HEK293 (cell line): Measurements from ENCODE around the gene CASP8.
A peak's percentile ranks its signal among the peaks of the same experiment; 100 is the strongest.

Experiments
- CTCF ChIA-PET: fragments of 350-600 bp; formaldehyde crosslinking; extraction: SDS; loops from one replicate; lab custom pipeline; 2021; ENCODE audit warnings: antibody characterized with exemption; lab: Yijun Ruan, JAX
- POLR2A ChIA-PET: fragments of 300-600 bp; formaldehyde crosslinking; extraction: SDS; loops from one replicate; lab custom pipeline; 2020; ENCODE audit warnings: antibody characterized with exemption, inconsistent platforms; lab: Yijun Ruan, JAX
- H3K27ac ChIP-seq: fragments of 200-500 bp; sonication (Bioruptor generic); 2 replicates; pipeline ENCODE4 v1.5.1; 2014; ENCODE audit warnings: low read depth, low read length, control low read depth, inconsistent platforms; ENCODE audit errors: extremely low read depth
- H3K36me3 ChIP-seq, 2 experiments: fragments of 200-500 bp in 1 of 2; sonication (Bioruptor generic) in 1 of 2; 1 replicate in 1 of 2; 2 replicates in 1 of 2; pipeline ENCODE4 v1.5.1; 2014 to 2017; ENCODE audit warnings: inconsistent platforms in 2 of 2, low read length in 2 of 2; ENCODE audit not compliant: control insufficient read depth in 2 of 2, insufficient read depth in 1 of 2
- H3K4me1 ChIP-seq: fragments of 200-500 bp; sonication (Bioruptor generic); 2 replicates; pipeline ENCODE4 v1.5.1; 2014; ENCODE audit warnings: mild to moderate bottlenecking, low read length, inconsistent platforms; ENCODE audit not compliant: control insufficient read depth, insufficient read depth
- H3K4me3 ChIP-seq: 2 replicates; pipeline ENCODE4 v1.5.1; 2011; ENCODE audit warnings: low read depth, mild to moderate bottlenecking, control low read depth, low read length, moderate library complexity
- H3K9me3 ChIP-seq: fragments of 200-500 bp; sonication (Bioruptor generic); 2 replicates; pipeline ENCODE4 v1.5.1; 2014; ENCODE audit warnings: low read depth, low read length, inconsistent platforms; ENCODE audit not compliant: control insufficient read depth, insufficient read depth
- KLF1 ChIP-seq: fragments of 450-650 bp; formaldehyde crosslinking; IDR thresholded peaks from 2 replicates; pipeline ENCODE4 v1.5.1; 2016; ENCODE audit warnings: missing biosample characterization, missing genetic modification characterization
- ZBTB21 ChIP-seq: fragments of 450-650 bp; formaldehyde crosslinking; IDR thresholded peaks from 2 replicates; pipeline ENCODE4 v1.5.1; 2017; ENCODE audit warnings: missing biosample characterization, missing genetic modification characterization
- ZNF140 ChIP-seq: fragments of 450-650 bp; formaldehyde crosslinking; IDR thresholded peaks from 2 replicates; pipeline ENCODE4 v1.5.1; 2016; ENCODE audit warnings: missing biosample characterization, missing genetic modification characterization
- ZNF155 ChIP-seq: fragments of 450-650 bp; formaldehyde crosslinking; IDR thresholded peaks from 2 replicates; pipeline ENCODE4 v1.5.1; 2016; ENCODE audit warnings: missing biosample characterization, missing genetic modification characterization
- ZNF157 ChIP-seq: fragments of 450-650 bp; formaldehyde crosslinking; IDR thresholded peaks from 2 replicates; pipeline ENCODE4 v1.5.1; 2016; ENCODE audit warnings: missing biosample characterization, missing genetic modification characterization
- ZNF174 ChIP-seq: fragments of 450-650 bp; formaldehyde crosslinking; IDR thresholded peaks from 2 replicates; pipeline ENCODE4 v1.5.0; 2017; ENCODE audit warnings: missing biosample characterization, mild to moderate bottlenecking, missing genetic modification characterization
- ZNF335 ChIP-seq: fragments of 450-650 bp; formaldehyde crosslinking; conservative IDR thresholded peaks from 2 replicates; pipeline ENCODE4 v1.5.1; 2016; ENCODE audit warnings: missing biosample characterization, missing genetic modification characterization
- ZNF560 ChIP-seq: fragments of 450-650 bp; formaldehyde crosslinking; IDR thresholded peaks from 2 replicates; pipeline ENCODE4 v1.5.1; 2017; ENCODE audit warnings: missing biosample characterization, missing genetic modification characterization, borderline replicate concordance
- ZNF629 ChIP-seq: fragments of 450-650 bp; formaldehyde crosslinking; IDR thresholded peaks from 2 replicates; pipeline ENCODE4 v1.5.1; 2017; ENCODE audit warnings: missing biosample characterization, missing genetic modification characterization
- ZNF654 ChIP-seq: fragments of 450-650 bp; formaldehyde crosslinking; IDR thresholded peaks from 2 replicates; pipeline ENCODE4 v1.5.1; 2016; ENCODE audit warnings: low read depth, missing biosample characterization, missing genetic modification characterization
- ZNF660 ChIP-seq: fragments of 450-650 bp; IDR thresholded peaks from 2 replicates; pipeline ENCODE4 v1.5.1; 2018; ENCODE audit warnings: missing biosample characterization, mild to moderate bottlenecking, missing genetic modification characterization
- ZNF76 ChIP-seq: fragments of 450-650 bp; formaldehyde crosslinking; IDR thresholded peaks from 2 replicates; pipeline ENCODE4; 2016; ENCODE audit warnings: low read depth, missing biosample characterization, missing genetic modification characterization, borderline replicate concordance
- TF ChIP-seq, protein P1 (sequence below): fragments of 450-650 bp; formaldehyde crosslinking; IDR thresholded peaks from 2 replicates; pipeline ENCODE4 v1.5.1; 2016; ENCODE audit warnings: missing biosample characterization, missing genetic modification characterization, borderline replicate concordance
- TF ChIP-seq, protein P2 (sequence below): fragments of 450-650 bp; formaldehyde crosslinking; IDR thresholded peaks from 2 replicates; pipeline ENCODE4 v1.5.1; 2016; ENCODE audit warnings: missing biosample characterization, missing genetic modification characterization, low read depth
- TF ChIP-seq, protein P3 (sequence below): fragments of 450-650 bp; formaldehyde crosslinking; IDR thresholded peaks from 2 replicates; pipeline ENCODE4 v1.5.1; 2016; ENCODE audit warnings: missing biosample characterization, missing genetic modification characterization
- TF ChIP-seq, protein P4 (sequence below): fragments of 450-650 bp; formaldehyde crosslinking; IDR thresholded peaks from 2 replicates; pipeline ENCODE4 v1.5.1; 2016; ENCODE audit warnings: missing biosample characterization, missing genetic modification characterization
- TF ChIP-seq, protein P5 (sequence below): fragments of 450-650 bp; formaldehyde crosslinking; IDR thresholded peaks from 2 replicates; pipeline ENCODE4 v1.5.1; 2016; ENCODE audit warnings: missing biosample characterization, missing genetic modification characterization

CASP8 gene

DNA sequence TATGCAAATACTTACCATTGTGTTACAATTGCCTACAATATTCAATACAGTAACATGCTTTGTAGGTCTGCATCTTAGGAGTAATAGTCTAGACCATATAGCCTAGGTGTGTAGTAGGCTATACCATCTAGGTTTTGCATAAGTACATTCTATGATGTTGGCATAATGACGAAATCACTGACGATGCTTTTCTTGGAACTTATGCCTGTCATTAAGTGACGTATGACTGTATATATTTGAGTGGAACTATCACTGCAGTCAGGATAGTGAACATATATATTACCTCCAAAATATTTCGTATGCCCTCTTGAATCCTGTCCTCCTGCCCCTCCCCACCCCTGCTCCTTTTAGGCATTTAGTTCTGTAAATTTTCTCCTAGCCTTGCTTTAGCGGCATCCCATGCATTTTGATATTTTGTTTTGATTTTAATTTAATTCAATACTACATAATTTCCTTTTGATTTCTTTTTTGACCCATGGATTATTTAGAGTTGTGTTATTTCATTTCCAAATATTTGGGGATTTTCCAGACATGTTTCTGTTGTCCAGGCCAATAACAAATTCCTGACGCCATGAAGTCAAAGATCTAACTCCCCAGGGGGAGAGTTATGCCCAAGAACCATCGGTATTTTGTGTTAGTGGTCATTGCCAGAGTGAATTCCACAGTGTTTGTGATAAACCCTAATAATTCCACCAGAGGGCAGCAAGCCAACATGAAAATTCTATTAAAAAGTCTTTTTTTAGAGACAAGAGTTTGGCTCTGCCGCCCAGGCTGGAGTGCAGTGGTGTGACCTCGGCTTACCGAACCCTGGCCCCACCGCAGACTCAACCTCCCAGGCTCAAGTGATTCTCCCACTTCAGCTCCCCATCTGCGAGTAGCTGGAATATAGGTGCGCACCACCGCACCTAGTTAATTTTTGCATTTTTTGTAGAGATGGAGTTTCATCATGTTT is 24.2 kb upstream of the CASP8 start:
- no peak overlapping the region for H3K27ac ChIP-seq
- CTCF ChIA-PET = interaction anchor here (0.6 to 1.9 kb wide), 19 partner anchors 11 to 1056 kb away, joined by 3 to 21 read pairs (median 3); partner anchors contain the start of genes ALS2, CASP10 and FLACC1
- TF ChIP-seq ZNF76 (tag by site-specific recombination) (no peak), ZNF140 (tag by site-specific recombination) (no peak), ZNF560 (tag by site-specific recombination) (no peak), ZNF629 (tag by site-specific recombination) (peak; percentile 92), KLF1 (no peak), ZBTB21 (tag by site-specific recombination) (peak; percentile 69; the same call in 1 of the 2 replicates), ZNF660 (tag by site-specific recombination) (0 out of 2 replicates have a peak, but pooled peaks have one; percentile 28), ZNF155 (tag by site-specific recombination) (no peak), ZNF174 (no peak), ZNF654 (peak; percentile 72), ZNF335 (peak; percentile 22; the same call in 1 of the 2 replicates), ZNF157 (tag by site-specific recombination) (no peak)
- TF ChIP-seq, protein P1, sequence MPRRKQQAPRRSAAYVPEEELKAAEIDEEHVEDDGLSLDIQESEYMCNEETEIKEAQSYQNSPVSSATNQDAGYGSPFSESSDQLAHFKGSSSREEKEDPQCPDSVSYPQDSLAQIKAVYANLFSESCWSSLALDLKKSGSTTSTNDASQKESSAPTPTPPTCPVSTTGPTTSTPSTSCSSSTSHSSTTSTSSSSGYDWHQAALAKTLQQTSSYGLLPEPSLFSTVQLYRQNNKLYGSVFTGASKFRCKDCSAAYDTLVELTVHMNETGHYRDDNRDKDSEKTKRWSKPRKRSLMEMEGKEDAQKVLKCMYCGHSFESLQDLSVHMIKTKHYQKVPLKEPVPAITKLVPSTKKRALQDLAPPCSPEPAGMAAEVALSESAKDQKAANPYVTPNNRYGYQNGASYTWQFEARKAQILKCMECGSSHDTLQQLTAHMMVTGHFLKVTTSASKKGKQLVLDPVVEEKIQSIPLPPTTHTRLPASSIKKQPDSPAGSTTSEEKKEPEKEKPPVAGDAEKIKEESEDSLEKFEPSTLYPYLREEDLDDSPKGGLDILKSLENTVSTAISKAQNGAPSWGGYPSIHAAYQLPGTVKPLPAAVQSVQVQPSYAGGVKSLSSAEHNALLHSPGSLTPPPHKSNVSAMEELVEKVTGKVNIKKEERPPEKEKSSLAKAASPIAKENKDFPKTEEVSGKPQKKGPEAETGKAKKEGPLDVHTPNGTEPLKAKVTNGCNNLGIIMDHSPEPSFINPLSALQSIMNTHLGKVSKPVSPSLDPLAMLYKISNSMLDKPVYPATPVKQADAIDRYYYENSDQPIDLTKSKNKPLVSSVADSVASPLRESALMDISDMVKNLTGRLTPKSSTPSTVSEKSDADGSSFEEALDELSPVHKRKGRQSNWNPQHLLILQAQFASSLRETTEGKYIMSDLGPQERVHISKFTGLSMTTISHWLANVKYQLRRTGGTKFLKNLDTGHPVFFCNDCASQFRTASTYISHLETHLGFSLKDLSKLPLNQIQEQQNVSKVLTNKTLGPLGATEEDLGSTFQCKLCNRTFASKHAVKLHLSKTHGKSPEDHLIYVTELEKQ (tag by site-specific recombination) = no peak
- TF ChIP-seq, protein P2, sequence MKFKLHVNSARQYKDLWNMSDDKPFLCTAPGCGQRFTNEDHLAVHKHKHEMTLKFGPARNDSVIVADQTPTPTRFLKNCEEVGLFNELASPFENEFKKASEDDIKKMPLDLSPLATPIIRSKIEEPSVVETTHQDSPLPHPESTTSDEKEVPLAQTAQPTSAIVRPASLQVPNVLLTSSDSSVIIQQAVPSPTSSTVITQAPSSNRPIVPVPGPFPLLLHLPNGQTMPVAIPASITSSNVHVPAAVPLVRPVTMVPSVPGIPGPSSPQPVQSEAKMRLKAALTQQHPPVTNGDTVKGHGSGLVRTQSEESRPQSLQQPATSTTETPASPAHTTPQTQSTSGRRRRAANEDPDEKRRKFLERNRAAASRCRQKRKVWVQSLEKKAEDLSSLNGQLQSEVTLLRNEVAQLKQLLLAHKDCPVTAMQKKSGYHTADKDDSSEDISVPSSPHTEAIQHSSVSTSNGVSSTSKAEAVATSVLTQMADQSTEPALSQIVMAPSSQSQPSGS = peak; percentile 75
- TF ChIP-seq, protein P3, sequence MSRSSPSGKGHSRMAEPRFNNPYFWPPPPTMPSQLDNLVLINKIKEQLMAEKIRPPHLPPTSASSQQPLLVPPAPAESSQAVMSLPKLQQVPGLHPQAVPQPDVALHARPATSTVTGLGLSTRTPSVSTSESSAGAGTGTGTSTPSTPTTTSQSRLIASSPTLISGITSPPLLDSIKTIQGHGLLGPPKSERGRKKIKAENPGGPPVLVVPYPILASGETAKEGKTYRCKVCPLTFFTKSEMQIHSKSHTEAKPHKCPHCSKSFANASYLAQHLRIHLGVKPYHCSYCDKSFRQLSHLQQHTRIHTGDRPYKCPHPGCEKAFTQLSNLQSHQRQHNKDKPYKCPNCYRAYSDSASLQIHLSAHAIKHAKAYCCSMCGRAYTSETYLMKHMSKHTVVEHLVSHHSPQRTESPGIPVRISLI (tag by site-specific recombination) = peak; percentile 55; the same call in 1 of the 2 replicates
- TF ChIP-seq, protein P4, sequence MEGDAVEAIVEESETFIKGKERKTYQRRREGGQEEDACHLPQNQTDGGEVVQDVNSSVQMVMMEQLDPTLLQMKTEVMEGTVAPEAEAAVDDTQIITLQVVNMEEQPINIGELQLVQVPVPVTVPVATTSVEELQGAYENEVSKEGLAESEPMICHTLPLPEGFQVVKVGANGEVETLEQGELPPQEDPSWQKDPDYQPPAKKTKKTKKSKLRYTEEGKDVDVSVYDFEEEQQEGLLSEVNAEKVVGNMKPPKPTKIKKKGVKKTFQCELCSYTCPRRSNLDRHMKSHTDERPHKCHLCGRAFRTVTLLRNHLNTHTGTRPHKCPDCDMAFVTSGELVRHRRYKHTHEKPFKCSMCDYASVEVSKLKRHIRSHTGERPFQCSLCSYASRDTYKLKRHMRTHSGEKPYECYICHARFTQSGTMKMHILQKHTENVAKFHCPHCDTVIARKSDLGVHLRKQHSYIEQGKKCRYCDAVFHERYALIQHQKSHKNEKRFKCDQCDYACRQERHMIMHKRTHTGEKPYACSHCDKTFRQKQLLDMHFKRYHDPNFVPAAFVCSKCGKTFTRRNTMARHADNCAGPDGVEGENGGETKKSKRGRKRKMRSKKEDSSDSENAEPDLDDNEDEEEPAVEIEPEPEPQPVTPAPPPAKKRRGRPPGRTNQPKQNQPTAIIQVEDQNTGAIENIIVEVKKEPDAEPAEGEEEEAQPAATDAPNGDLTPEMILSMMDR = peak; percentile 53; the same call in 1 of the 2 replicates
- TF ChIP-seq, protein P5, sequence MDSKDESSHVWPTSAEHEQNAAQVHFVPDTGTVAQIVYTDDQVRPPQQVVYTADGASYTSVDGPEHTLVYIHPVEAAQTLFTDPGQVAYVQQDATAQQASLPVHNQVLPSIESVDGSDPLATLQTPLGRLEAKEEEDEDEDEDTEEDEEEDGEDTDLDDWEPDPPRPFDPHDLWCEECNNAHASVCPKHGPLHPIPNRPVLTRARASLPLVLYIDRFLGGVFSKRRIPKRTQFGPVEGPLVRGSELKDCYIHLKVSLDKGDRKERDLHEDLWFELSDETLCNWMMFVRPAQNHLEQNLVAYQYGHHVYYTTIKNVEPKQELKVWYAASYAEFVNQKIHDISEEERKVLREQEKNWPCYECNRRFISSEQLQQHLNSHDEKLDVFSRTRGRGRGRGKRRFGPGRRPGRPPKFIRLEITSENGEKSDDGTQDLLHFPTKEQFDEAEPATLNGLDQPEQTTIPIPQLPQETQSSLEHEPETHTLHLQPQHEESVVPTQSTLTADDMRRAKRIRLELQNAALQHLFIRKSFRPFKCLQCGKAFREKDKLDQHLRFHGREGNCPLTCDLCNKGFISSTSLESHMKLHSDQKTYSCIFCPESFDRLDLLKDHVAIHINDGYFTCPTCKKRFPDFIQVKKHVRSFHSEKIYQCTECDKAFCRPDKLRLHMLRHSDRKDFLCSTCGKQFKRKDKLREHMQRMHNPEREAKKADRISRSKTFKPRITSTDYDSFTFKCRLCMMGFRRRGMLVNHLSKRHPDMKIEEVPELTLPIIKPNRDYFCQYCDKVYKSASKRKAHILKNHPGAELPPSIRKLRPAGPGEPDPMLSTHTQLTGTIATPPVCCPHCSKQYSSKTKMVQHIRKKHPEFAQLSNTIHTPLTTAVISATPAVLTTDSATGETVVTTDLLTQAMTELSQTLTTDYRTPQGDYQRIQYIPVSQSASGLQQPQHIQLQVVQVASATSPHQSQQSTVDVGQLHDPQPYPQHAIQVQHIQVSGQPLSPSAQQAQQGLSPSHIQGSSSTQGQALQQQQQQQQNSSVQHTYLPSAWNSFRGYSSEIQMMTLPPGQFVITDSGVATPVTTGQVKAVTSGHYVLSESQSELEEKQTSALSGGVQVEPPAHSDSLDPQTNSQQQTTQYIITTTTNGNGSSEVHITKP (tag by site-specific recombination) = peak; percentile 95
- POLR2A ChIA-PET = interaction anchor here (0.6 kb wide), 1 partner anchor 11 kb away, joined by 3 read pairs; no protein-coding TSS in a partner anchor
- no peaks in the 10 kb centered on the region for H3K9me3 ChIP-seq
- no peak overlapping the region for H3K4me3 ChIP-seq
- H3K4me1 ChIP-seq = no peaks in the 10 kb centered on the region
- H3K36me3 ChIP-seq = peaks cover 0 to 20% of the 10 kb centered on the region in 2 experiments; a peak in 1 of 3 replicates
